ENCODE data around the gene DNAJC18.

Gene DNAJC18

GRCh38 chr5:139404484-139404840 is 34.9 kb downstream of the DNAJC18 start:
- Histone ChIP-seq H3K4me3 (peak overlapping the region; percentile 83), H3K36me3 (ENCODE audit: insufficient read depth, low read length) (no peaks in the 10 kb centered on the region), H3K9ac (ENCODE audit: insufficient read length) (peak overlapping the region; percentile 72), H3K27ac (peak overlapping the region; percentile 95), H3K9me3 (ENCODE audit: low read depth, low read length) (no peaks in the 10 kb centered on the region)
- TF ChIP-seq FOXP2 (optimal IDR thresholded peaks at IDR 0.05; ENCODE audit: control extremely low read depth, extremely low read length, insufficient read depth), result no peak
- TF ChIP-seq EZH2 (IDR thresholded peaks at IDR 0.05), result no peak
- TF ChIP-seq POLR2AphosphoS5 (IDR thresholded peaks at IDR 0.05; ENCODE audit: borderline replicate concordance, low read depth, low read length), result no peak
- no peak for DNase-seq (ENCODE audit: low read depth, low spot score)

DNA sequence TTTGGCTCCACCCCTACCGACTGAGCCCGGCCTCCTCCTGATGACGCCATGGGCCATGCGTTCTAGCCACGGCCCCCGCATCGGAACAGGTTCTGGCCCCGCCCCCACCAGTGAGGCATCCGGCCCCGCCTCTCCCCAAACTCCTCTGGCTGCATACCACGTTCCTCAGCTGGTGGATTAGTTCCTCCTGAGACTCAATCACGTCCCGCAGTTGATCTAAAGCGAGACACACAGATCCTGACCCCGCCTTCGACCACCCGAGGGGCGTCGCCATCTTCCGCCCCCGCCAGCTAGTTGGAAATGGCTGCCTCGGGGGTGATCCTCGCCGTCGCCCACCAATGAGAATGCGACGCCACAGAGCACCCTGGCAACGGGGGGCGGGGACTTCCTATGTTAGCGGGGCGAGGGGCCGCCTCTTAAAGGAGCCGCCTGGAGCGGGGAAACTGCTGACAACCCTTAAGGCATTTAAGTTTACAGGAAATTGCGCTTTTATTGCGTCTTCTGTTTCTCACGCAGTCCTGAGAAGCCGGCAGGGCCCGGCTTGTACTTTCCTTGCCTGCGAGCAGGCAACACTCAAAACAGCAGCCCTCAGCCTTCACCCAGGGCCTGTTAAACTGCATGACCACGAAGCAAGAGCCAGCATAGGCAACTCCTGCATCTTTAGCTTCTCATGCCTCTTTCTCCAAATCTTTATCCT is 35.4 kb downstream of the DNAJC18 start, which contains the start of gene SPATA24:
Gene SPATA24 (minus strand): TSS at position 303 of the 697 bp plus-strand sequence. CDS start 29 bp downstream, at position 274.
- Histone ChIP-seq H3K9ac (ENCODE audit: insufficient read length) (peak within 1 kb of the TSS; percentile 74), H3K27ac (peak within 1 kb of the TSS; percentile 95), H3K4me3 (peak within 1 kb of the TSS; percentile 83), H3K9me3 (ENCODE audit: low read depth, low read length) (no peaks in the 10 kb centered on the region), H3K36me3 (ENCODE audit: insufficient read depth, low read length) (no peaks in the 10 kb centered on the region)
- DNase-seq (ENCODE audit: low read depth, low spot score), result peak; percentile 95
- TF ChIP-seq FOXP2 (optimal IDR thresholded peaks at IDR 0.05; ENCODE audit: control extremely low read depth, extremely low read length, insufficient read depth) (peak; percentile 11), POLR2AphosphoS5 (IDR thresholded peaks at IDR 0.05; ENCODE audit: borderline replicate concordance, low read depth, low read length) (peak; percentile 67), EZH2 (IDR thresholded peaks at IDR 0.05) (no peak)

DNA sequence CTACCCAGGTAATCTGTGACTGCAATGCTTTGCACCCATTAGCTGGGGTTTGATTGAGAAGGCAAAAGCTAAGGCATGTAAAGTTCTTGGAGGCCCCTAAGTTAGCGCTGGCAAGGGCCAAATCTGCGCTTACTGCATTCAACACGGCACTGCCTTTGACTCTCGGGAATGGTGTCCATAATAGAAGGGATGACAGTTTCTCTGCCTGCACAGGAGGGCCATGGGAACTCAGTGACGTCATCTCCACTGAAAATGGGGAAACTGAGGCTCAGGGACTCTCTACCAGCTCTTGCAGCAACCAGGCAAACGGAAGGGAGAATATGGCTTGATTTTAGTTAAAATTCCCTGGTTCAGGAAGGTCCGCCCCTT is 35.9 kb downstream of the DNAJC18 start:
- no peak for DNase-seq (ENCODE audit: low read depth, low spot score)
- Histone ChIP-seq H3K27ac (peak overlapping the region; percentile 95), H3K9ac (ENCODE audit: insufficient read length) (peak overlapping the region; percentile 74)

DNA sequence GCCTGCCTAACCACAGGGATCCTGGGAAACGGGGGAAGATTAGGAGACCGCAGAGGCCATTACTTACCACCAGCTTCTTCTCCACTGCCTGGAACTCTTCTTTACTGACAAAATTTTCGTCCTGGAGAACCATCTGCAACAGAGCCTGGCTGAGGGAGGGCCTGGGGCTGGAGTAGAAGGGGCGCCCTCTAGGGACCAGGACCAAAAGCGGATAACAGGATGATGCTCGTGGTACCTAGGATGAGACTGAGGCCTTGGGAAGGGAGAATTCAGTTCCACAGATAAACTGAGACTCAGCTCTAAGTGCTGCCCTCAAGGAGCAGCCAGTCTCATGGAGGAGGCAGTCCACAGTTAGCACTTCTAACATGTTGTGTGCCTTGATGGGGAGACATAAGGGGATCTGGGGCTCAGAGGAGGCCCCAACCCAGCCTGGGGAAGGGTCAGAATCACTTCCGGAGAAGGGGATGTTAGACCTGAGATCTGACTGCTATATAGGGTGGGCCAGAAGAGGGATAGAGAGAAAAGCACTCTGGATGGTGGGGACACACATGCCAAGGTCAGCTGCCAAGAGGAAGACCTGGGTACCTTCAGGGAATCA is 36.7 kb downstream of the DNAJC18 start:
- H3K36me3 ChIP-seq (ENCODE audit: insufficient read depth, low read length), result no peaks in the 10 kb centered on the region
- peak overlapping the region; percentile 83 for H3K4me3 ChIP-seq
- H3K27ac ChIP-seq, result no peak overlapping the region; the same call in 1 of the 2 replicates
- no peaks in the 10 kb centered on the region for H3K9me3 ChIP-seq (ENCODE audit: low read depth, low read length)
- TF ChIP-seq POLR2AphosphoS5 (IDR thresholded peaks at IDR 0.05; ENCODE audit: borderline replicate concordance, low read depth, low read length), result no peak
- TF ChIP-seq FOXP2 (optimal IDR thresholded peaks at IDR 0.05; ENCODE audit: control extremely low read depth, extremely low read length, insufficient read depth), result no peak
- no peak for TF ChIP-seq EZH2 (IDR thresholded peaks at IDR 0.05)
- no peak for DNase-seq (ENCODE audit: low read depth, low spot score)
- H3K9ac ChIP-seq (ENCODE audit: insufficient read length), result no peak overlapping the region

More for the DNA sequence above, 35.9 kb downstream of the DNAJC18 start:
- no peak for TF ChIP-seq POLR2AphosphoS5 (IDR thresholded peaks at IDR 0.05; ENCODE audit: borderline replicate concordance, low read depth, low read length)
- TF ChIP-seq EZH2 (IDR thresholded peaks at IDR 0.05), result no peak
- no peak for TF ChIP-seq FOXP2 (optimal IDR thresholded peaks at IDR 0.05; ENCODE audit: control extremely low read depth, extremely low read length, insufficient read depth)
- no peaks in the 10 kb centered on the region for H3K9me3 ChIP-seq (ENCODE audit: low read depth, low read length)
- H3K36me3 ChIP-seq (ENCODE audit: insufficient read depth, low read length), result no peaks in the 10 kb centered on the region
- peak overlapping the region; percentile 83 for H3K4me3 ChIP-seq

DNA sequence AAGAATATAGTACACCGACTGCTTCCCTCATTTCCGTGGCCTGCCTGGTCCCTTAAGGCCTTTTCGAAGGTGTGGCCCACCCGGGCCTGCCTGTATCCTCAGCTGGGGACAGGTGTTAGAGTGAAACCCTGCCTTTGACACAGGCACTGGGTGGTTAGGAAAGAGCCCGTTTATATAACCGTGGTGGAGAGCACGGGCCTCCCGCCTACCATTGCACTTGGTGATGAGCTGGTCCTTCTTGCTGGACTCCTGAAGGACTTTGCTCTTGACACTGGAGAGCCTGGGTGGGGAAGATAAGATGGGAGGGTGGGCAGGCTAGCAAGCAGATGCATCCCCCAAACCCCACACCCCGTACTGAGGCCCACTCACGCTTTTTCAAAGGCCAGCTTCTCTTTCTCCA is 37.8 kb downstream of the DNAJC18 start:
- no peak overlapping the region for H3K27ac ChIP-seq
- H3K9ac ChIP-seq (ENCODE audit: insufficient read length), result no peak overlapping the region
- H3K36me3 ChIP-seq (ENCODE audit: insufficient read depth, low read length), result no peaks in the 10 kb centered on the region

GRCh38 chr5:139399501-139400121 is 39.7 kb downstream of the DNAJC18 start:
- Histone ChIP-seq H3K36me3 (ENCODE audit: insufficient read depth, low read length) (no peaks in the 10 kb centered on the region), H3K27ac (no peak overlapping the region), H3K4me3 (no peak overlapping the region), H3K9ac (ENCODE audit: insufficient read length) (no peak overlapping the region), H3K9me3 (ENCODE audit: low read depth, low read length) (no peaks in the 10 kb centered on the region)
- no peak for TF ChIP-seq FOXP2 (optimal IDR thresholded peaks at IDR 0.05; ENCODE audit: control extremely low read depth, extremely low read length, insufficient read depth)
- no peak for TF ChIP-seq EZH2 (IDR thresholded peaks at IDR 0.05)
- TF ChIP-seq POLR2AphosphoS5 (IDR thresholded peaks at IDR 0.05; ENCODE audit: borderline replicate concordance, low read depth, low read length), result no peak
- no peak for DNase-seq (ENCODE audit: low read depth, low spot score)

More for the DNA sequence above, 37.8 kb downstream of the DNAJC18 start:
- TF ChIP-seq FOXP2 (optimal IDR thresholded peaks at IDR 0.05; ENCODE audit: control extremely low read depth, extremely low read length, insufficient read depth), result no peak
- TF ChIP-seq POLR2AphosphoS5 (IDR thresholded peaks at IDR 0.05; ENCODE audit: borderline replicate concordance, low read depth, low read length), result no peak
- TF ChIP-seq EZH2 (IDR thresholded peaks at IDR 0.05), result no peak
- no peak overlapping the region for H3K4me3 ChIP-seq
- DNase-seq (ENCODE audit: low read depth, low spot score), result no peak
- H3K9me3 ChIP-seq (ENCODE audit: low read depth, low read length), result no peaks in the 10 kb centered on the region

DNA sequence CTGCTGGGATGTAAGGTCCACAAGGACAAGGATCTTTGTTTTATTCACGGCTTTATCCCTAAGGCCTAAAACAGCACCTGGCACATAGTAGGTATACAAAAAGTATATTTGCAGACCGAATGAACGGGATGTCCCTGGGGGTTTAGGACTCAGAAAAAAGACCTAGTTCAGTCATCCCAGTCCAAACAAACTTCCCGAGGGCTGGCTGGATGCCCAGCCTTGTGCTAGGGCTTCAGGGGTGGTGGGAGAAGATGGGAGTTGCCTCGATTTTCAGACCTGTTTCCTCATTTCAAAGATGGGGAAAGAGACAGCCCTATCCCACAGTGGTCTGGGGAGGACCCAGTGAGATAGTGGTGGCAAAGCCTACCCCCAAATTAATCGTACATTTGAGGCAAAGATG is 41.4 kb downstream of the DNAJC18 start:
- no peak overlapping the region for H3K9ac ChIP-seq (ENCODE audit: insufficient read length)
- TF ChIP-seq FOXP2 (optimal IDR thresholded peaks at IDR 0.05; ENCODE audit: control extremely low read depth, extremely low read length, insufficient read depth) (no peak), POLR2AphosphoS5 (IDR thresholded peaks at IDR 0.05; ENCODE audit: borderline replicate concordance, low read depth, low read length) (no peak), EZH2 (IDR thresholded peaks at IDR 0.05) (no peak)
- no peaks in the 10 kb centered on the region for H3K9me3 ChIP-seq (ENCODE audit: low read depth, low read length)
- DNase-seq (ENCODE audit: low read depth, low spot score), result no peak
- no peak overlapping the region for H3K4me3 ChIP-seq
- H3K27ac ChIP-seq, result no peak overlapping the region
- no peaks in the 10 kb centered on the region for H3K36me3 ChIP-seq (ENCODE audit: insufficient read depth, low read length)

DNA sequence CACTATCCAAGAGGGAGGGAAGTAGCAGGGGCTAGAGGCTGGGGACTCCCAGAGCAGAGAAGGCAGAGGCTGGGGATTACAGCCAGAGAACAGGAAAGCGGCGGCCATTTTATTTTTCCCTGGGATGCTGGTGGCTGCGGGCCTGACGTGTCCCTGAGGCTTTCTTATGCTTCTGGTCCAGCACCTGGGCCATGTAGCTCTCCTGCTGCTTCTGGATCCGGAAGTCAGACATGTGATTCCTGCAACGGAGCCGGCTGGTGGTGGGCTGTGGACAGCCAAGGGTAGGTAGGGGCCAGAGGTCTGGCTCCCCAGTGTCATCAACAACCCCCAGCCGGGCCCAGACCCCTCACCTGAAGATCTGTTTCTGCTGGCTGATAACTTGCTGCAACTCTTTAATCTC is 42.6 kb downstream of the DNAJC18 start:
- no peak for DNase-seq (ENCODE audit: low read depth, low spot score)
- no peak overlapping the region for H3K4me3 ChIP-seq
- H3K9me3 ChIP-seq (ENCODE audit: low read depth, low read length), result no peaks in the 10 kb centered on the region
- TF ChIP-seq FOXP2 (optimal IDR thresholded peaks at IDR 0.05; ENCODE audit: control extremely low read depth, extremely low read length, insufficient read depth) (no peak), EZH2 (IDR thresholded peaks at IDR 0.05) (no peak), POLR2AphosphoS5 (IDR thresholded peaks at IDR 0.05; ENCODE audit: borderline replicate concordance, low read depth, low read length) (no peak)
- no peaks in the 10 kb centered on the region for H3K36me3 ChIP-seq (ENCODE audit: insufficient read depth, low read length)
- no peak overlapping the region for H3K9ac ChIP-seq (ENCODE audit: insufficient read length)
- no peak overlapping the region for H3K27ac ChIP-seq

Data from SK-N-MC (cell line).